ENCODE results near the gene SLC38A10.

The SLC38A10 gene

GRCh38 chr17:81273698-81274470 lies 21.2 kb downstream of the SLC38A10 start:
- TF ChIP-seq CTCF (IDR thresholded peaks at IDR 0.05; ENCODE audit: low read depth, low read length), result no peak
- H3K4me3 ChIP-seq (ENCODE audit: low read depth, low read length), result no peak overlapping the region

- TF ChIP-seq CTCF (IDR thresholded peaks at IDR 0.05; ENCODE audit: low read depth, low read length), result no peak
These were observed 22.5 kb downstream of the SLC38A10 start for GRCh38 chr17:81272616-81273015.

GRCh38 chr17:81271226-81271625 lies 23.9 kb downstream of the SLC38A10 start:
- TF ChIP-seq CTCF (IDR thresholded peaks at IDR 0.05; ENCODE audit: low read depth, low read length), result no peak
- H3K4me3 ChIP-seq (ENCODE audit: low read depth, low read length), result no peak overlapping the region

More at GRCh38 chr17:81272616-81273015, 22.5 kb downstream of the SLC38A10 start:
- no peak overlapping the region for H3K4me3 ChIP-seq (ENCODE audit: low read depth, low read length)

- no peak overlapping the region for H3K4me3 ChIP-seq (ENCODE audit: low read depth, low read length)
- TF ChIP-seq CTCF (IDR thresholded peaks at IDR 0.05; ENCODE audit: low read depth, low read length), result no peak
These were observed 24.8 kb downstream of the SLC38A10 start for GRCh38 chr17:81270279-81270678.

GRCh38 chr17:81267390-81268067 lies 27.6 kb downstream of the SLC38A10 start:
- no peak overlapping the region for H3K4me3 ChIP-seq (ENCODE audit: low read depth, low read length)
- TF ChIP-seq CTCF (IDR thresholded peaks at IDR 0.05; ENCODE audit: low read depth, low read length), result no peak

GRCh38 chr17:81265576-81265975 lies 29.5 kb downstream of the SLC38A10 start:
- TF ChIP-seq CTCF (IDR thresholded peaks at IDR 0.05; ENCODE audit: low read depth, low read length), result no peak

GRCh38 chr17:81264640-81265039 lies 30.5 kb downstream of the SLC38A10 start:
- no peak for TF ChIP-seq CTCF (IDR thresholded peaks at IDR 0.05; ENCODE audit: low read depth, low read length)
- no peak overlapping the region for H3K4me3 ChIP-seq (ENCODE audit: low read depth, low read length)

More at GRCh38 chr17:81265576-81265975, 29.5 kb downstream of the SLC38A10 start:
- no peak overlapping the region for H3K4me3 ChIP-seq (ENCODE audit: low read depth, low read length)

Measured in WI38 (cell line).